WERI-Rb-1 (cell line): ENCODE results near the gene HNRNPU.

Source experiments
- DNase-seq: peaks from one replicate; pipeline ENCODE4 v3.0.0-alpha.2; 2020
- H3K27ac ChIP-seq: fragments of 250-450 bp; sonication (Bioruptor Pico); 2 replicates; pipeline ENCODE4 v1.5.1; 2020; ENCODE audit warnings: mild to moderate bottlenecking, moderate library complexity
- H3K27me3 ChIP-seq: fragments of 250-450 bp; sonication (Bioruptor Pico); 2 replicates; pipeline ENCODE4 v1.5.1; 2021; ENCODE audit warnings: mild to moderate bottlenecking, low read depth, moderate library complexity; ENCODE audit not compliant: insufficient read depth, severe bottlenecking
- H3K36me3 ChIP-seq: fragments of 250-450 bp; sonication (Bioruptor Pico); 2 replicates; pipeline ENCODE4 v1.5.1; 2020; ENCODE audit warnings: mild to moderate bottlenecking, moderate library complexity
- H3K4me3 ChIP-seq: 2 replicates; pipeline ENCODE4 v1.5.1; 2011; ENCODE audit warnings: low read depth, mild to moderate bottlenecking, control low read depth, low read length
- H3K9me3 ChIP-seq: fragments of 250-450 bp; sonication (Bioruptor Pico); 2 replicates; pipeline ENCODE4 v1.5.1; 2021; ENCODE audit warnings: mild to moderate bottlenecking, moderate library complexity; ENCODE audit not compliant: severe bottlenecking
- CTCF ChIP-seq: IDR thresholded peaks from 2 replicates; pipeline ENCODE4 v1.5.1; 2011; ENCODE audit warnings: low read depth, mild to moderate bottlenecking, control low read depth, inconsistent platforms, low read length

Gene HNRNPU

GRCh38 chr1:244896550-244896949, 32.2 kb upstream of the HNRNPU start:
- Histone ChIP-seq H3K36me3 (no peaks in the 10 kb centered on the region), H3K4me3 (no peak overlapping the region), H3K27me3 (no peaks in the 10 kb centered on the region), H3K27ac (no peak overlapping the region), H3K9me3 (no peaks in the 10 kb centered on the region)
- no peak for TF ChIP-seq CTCF
- DNase-seq, result no peak

GRCh38 chr1:244893836-244894235, 29.5 kb upstream of the HNRNPU start:
- H3K4me3 ChIP-seq, result no peak overlapping the region

GRCh38 chr1:244887281-244887680, 22.9 kb upstream of the HNRNPU start:
- Histone ChIP-seq H3K9me3 (peaks cover 4% of the 10 kb centered on the region), H3K36me3 (no peaks in the 10 kb centered on the region), H3K27ac (no peak overlapping the region), H3K4me3 (no peak overlapping the region), H3K27me3 (no peaks in the 10 kb centered on the region)
- DNase-seq, result no peak
- TF ChIP-seq CTCF, result no peak

More at GRCh38 chr1:244893836-244894235, 29.5 kb upstream of the HNRNPU start:
- no peak for DNase-seq
- TF ChIP-seq CTCF, result no peak
- Histone ChIP-seq H3K27me3 (no peaks in the 10 kb centered on the region), H3K9me3 (no peaks in the 10 kb centered on the region), H3K36me3 (no peaks in the 10 kb centered on the region), H3K27ac (no peak overlapping the region)

GRCh38 chr1:244881552-244882280, 17.4 kb upstream of the HNRNPU start:
- Histone ChIP-seq H3K9me3 (no peaks in the 10 kb centered on the region), H3K27me3 (no peaks in the 10 kb centered on the region), H3K4me3 (no peak overlapping the region), H3K36me3 (no peaks in the 10 kb centered on the region), H3K27ac (no peak overlapping the region)
- TF ChIP-seq CTCF, result no peak
- no peak for DNase-seq

- no peaks in the 10 kb centered on the region for H3K36me3 ChIP-seq
- no peaks in the 10 kb centered on the region for H3K9me3 ChIP-seq
- no peaks in the 10 kb centered on the region for H3K27me3 ChIP-seq
- no peak overlapping the region for H3K4me3 ChIP-seq
- no peak for TF ChIP-seq CTCF
- no peak for DNase-seq
- no peak overlapping the region for H3K27ac ChIP-seq
Measured at GRCh38 chr1:244878681-244879080, 14.3 kb upstream of the HNRNPU start.
